Retinal pigment epithelial cell (primary cell): ENCODE data around the gene MRPL36.

Experiments used
- DNase-seq: peaks from one replicate; pipeline ENCODE4 v3.0.0-alpha.2; 2010; ENCODE audit warnings: low read depth
- H3K4me3 ChIP-seq: 2 replicates; pipeline ENCODE4 v1.5.1; 2011; ENCODE audit warnings: mild to moderate bottlenecking, low read length, control low read depth, moderate library complexity
- CTCF ChIP-seq: conservative IDR thresholded peaks from 2 replicates; pipeline ENCODE4 v1.5.1; 2011; ENCODE audit warnings: low read depth, low read length, control low read depth, inconsistent platforms

The MRPL36 gene

GRCh38 chr5:1831257-1831656 lies 31.6 kb upstream of the MRPL36 start:
- TF ChIP-seq CTCF = no peak
- H3K4me3 ChIP-seq = no peak overlapping the region
- no peak for DNase-seq

GRCh38 chr5:1830571-1831228 lies 31.1 kb upstream of the MRPL36 start:
- no peak overlapping the region for H3K4me3 ChIP-seq
- no peak for TF ChIP-seq CTCF
- no peak for DNase-seq

DNA sequence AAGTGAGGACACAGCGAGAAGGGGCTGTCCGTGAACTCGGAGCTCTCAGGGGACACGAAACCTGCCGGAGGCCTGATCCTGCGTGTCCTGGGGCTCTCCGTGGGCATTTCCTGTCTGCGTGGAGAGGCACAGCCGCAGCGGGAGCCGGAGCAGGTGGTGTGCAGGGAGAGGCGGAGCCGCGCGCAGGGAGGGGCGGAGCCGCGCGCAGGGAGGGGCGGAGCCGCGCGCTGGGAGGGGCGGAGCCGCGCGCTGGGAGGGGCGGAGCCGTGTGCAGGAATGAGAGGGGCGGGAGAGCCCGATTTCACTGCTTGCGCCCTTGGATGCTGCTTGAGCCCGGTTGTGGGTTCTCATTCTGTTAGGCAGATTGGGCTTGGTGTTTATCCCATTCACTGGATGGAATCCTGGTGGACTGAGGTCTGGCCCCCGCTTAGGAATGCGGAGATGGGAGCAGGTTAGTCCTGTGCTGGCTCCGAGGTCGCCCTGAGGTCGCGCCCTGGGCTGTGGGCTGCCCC lies 28.3 kb upstream of the MRPL36 start:
- no peak overlapping the region for H3K4me3 ChIP-seq
- no peak for DNase-seq
- TF ChIP-seq CTCF = no peak

DNA sequence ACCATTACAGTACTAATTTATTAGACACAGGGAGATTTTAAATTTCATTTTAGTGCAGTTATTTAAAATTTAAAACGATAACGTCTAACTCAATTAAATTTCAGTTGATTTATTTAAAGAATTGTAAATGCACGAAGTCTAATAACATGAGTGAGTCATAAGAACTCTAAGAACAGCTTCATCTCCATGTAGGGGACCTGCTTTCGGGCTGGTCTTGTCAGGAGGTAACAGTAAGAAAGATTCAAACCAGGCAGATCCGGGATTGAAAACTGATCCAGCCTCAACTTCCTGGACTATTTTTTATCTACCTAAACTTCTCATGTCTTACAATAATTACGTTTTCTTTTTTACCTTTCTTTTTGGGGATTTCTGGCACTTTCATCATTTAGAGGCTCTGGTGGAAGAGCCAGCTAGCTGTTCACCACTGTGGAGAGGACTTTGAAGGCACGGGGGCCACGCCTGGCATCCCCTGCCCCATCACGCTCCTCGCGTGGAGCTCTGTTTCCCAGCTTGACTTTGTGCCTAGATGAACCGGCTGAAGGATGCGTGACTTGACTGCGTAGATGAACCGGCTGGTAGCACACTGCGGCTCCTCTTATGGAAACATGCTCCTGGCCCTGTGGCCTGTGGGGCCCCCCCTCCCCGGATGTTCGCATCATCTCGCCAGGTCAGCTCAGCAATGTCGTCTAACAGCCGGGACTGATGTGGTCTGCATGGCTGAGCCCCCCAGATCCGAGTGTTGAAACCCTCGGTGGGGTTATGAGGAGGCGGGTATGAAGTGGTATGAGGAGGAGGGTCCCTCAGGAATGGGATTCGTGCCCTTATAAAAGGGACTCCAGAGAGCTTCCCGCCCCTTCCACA lies 27.6 kb upstream of the MRPL36 start:
- no peak for DNase-seq
- no peak for TF ChIP-seq CTCF
- no peak overlapping the region for H3K4me3 ChIP-seq

GRCh38 chr5:1826235-1826980 lies 26.8 kb upstream of the MRPL36 start:
- TF ChIP-seq CTCF = no peak
- no peak for DNase-seq
- H3K4me3 ChIP-seq = no peak overlapping the region

DNA sequence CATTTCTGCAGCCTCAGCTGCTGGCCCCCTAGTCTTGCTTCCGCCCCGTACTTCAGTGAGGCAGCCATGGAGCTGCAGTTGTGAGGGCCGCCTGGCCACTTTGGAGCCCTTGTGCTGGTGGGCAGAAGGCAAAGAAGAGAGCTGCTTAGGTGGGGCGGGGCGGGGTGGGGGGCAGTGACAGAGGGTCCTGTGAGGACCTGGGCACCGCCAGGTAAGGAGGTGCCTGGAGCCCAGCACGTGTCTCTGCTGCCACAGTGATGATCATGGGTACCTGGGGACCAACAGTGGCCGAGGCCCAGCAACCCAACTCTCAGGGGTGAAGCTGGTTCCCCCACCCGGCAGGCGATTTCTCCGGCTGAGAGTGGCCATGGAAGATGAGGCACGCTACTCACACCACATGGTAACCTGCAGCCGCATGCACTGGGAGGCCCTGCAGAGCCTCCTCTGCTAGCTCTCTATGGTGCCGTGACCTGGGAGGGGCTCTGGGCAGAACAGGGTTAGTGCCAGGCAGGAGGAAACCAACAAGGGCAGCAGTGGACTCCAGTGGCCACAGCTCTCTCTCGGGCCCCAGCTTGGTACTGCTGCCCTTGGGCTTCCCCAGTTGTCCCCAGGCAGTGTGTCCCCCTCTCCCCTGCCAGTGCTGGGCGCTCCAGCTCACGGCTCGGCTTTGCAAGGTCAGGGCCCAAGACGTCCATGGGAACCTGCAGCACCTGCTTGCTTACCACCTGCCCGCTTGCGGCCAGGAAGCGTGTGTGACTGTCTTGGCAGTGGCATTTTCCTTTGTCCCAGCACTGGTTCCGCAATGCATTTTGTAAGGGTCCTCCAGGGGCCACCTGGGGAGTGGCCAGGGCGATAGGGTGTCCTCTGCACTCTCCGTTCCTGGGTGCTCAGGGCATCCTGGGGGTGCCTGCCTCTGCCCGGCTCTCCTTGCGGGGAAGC lies 25.5 kb upstream of the MRPL36 start:
- no peak for DNase-seq
- no peak for TF ChIP-seq CTCF
- no peak overlapping the region for H3K4me3 ChIP-seq
